K562 (cell line): Measurements from ENCODE around the gene MCCD1. TPM values are rescaled to one million over a fixed set of nuclear protein-coding genes. Genes with fewer than 3 reads are reported as not detected.

ENCODE experiments used
- ATAC-seq: fragments of 200-7000 bp; cut with Tn5 transposase; 3 replicates; pipeline ENCODE4 v1.9.1; 2020; ENCODE audit warnings: moderate library complexity
- BruUV-seq: library from RNA; stranded (reverse); fragments of 400-500 nt; replicated peaks from 2 replicates; lab custom pipeline; 2021; lab: Mats Ljungman, UMichigan
- CTCF ChIA-PET: fragments of 300-600 bp; formaldehyde crosslinking; extraction: SDS; loops from one replicate; lab custom pipeline; 2021; ENCODE audit warnings: low intra/inter-chr PET ratio; lab: Yijun Ruan, JAX
- POLR2A ChIA-PET: fragments of 300-600, 350-650 bp; sonication (Branson Sonifier 250); formaldehyde crosslinking; extraction: SDS; loops from one replicate; lab custom pipeline; 2021; ENCODE audit warnings: antibody characterized with exemption, inconsistent platforms; lab: Yijun Ruan, JAX
- DNase-seq, 4 experiments: peaks; one replicate each; pipeline versions ENCODE4 v3.0.0 to v3.0.0-alpha.2; 2011 to 2018; ENCODE audit warnings: low spot score in 3 of 4, mixed read lengths in 3 of 4; ENCODE audit errors: extremely low read depth in 1 of 4
- FAIRE-seq: peaks from 2 replicates; lab custom pipeline; 2011; peaks lifted over from hg19 to GRCh38; lab: Jason Lieb, UNC
- H2AFZ ChIP-seq: 2 replicates; pipeline ENCODE4 v1.6.0; 2011; ENCODE audit warnings: low read depth, low read length, control low read depth, inconsistent platforms
- H3K27ac ChIP-seq: fragments of 200-600 bp; 3 replicates; pipeline ENCODE4 v1.8.0; 2011; ENCODE audit warnings: low read depth, mild to moderate bottlenecking, control low read depth, inconsistent platforms, low read length, moderate library complexity, mixed read lengths; ENCODE audit errors: extremely low read depth
- H3K27me3 ChIP-seq, 2 experiments: fragments of 300-600 bp in 1 of 2; 2 replicates in 1 of 2; 3 replicates in 1 of 2; pipeline versions ENCODE4 v1.6.0 to v1.8.0; 2011; ENCODE audit warnings: inconsistent platforms in 2 of 2, low read length in 2 of 2, mild to moderate bottlenecking in 1 of 2, mixed read lengths in 1 of 2, moderate library complexity in 1 of 2; ENCODE audit not compliant: control insufficient read depth in 2 of 2, insufficient read depth in 2 of 2
- H3K36me3 ChIP-seq: fragments of 300-600 bp; 3 replicates; pipeline ENCODE4 v1.8.0; 2011; ENCODE audit warnings: mild to moderate bottlenecking, low read length, inconsistent platforms; ENCODE audit not compliant: control insufficient read depth, insufficient read depth
- H3K4me1 ChIP-seq, 2 experiments: fragments of 200-600 bp in 1 of 2; replicated peaks in 1 of 2; 2 replicates in 1 of 2; 3 replicates in 1 of 2; pipeline versions ENCODE4 v1.5.1 to v1.8.0; 2011; ENCODE audit warnings: inconsistent platforms in 2 of 2, low read length in 2 of 2, mild to moderate bottlenecking in 1 of 2, mixed read lengths in 1 of 2, moderate library complexity in 1 of 2; ENCODE audit not compliant: control insufficient read depth in 2 of 2, insufficient read depth in 2 of 2
- H3K4me2 ChIP-seq: 2 replicates; pipeline ENCODE4 v1.6.1; 2011; ENCODE audit warnings: low read length, control low read depth, inconsistent platforms, mixed read lengths; ENCODE audit not compliant: insufficient read depth
- H3K4me3 ChIP-seq: fragments of 200-600 bp; sonication (generic), shearing (Covaris generic); 2 replicates; pipeline ENCODE4 v1.5.1; 2016; ENCODE audit warnings: control low read depth, inconsistent platforms
- H3K79me2 ChIP-seq: fragments of 200-600 bp; 3 replicates; pipeline ENCODE4 v1.8.0; 2011; ENCODE audit warnings: low read length, inconsistent platforms; ENCODE audit not compliant: control insufficient read depth, insufficient read depth
- H3K9ac ChIP-seq, 2 experiments: 2 replicates each; pipeline versions ENCODE4 v1.6.0 to v1.6.1; 2011; ENCODE audit warnings: low read depth in 2 of 2, low read length in 2 of 2, control low read depth in 1 of 2, inconsistent platforms in 1 of 2, mild to moderate bottlenecking in 1 of 2, mixed read lengths in 1 of 2; ENCODE audit not compliant: insufficient read depth in 1 of 2
- H3K9me1 ChIP-seq: one replicate; pipeline ENCODE4 v1.6.0; 2011; ENCODE audit warnings: inconsistent platforms, mild to moderate bottlenecking, low read length, moderate library complexity; ENCODE audit not compliant: control insufficient read depth, insufficient read depth
- H3K9me3 ChIP-seq: replicated peaks from 2 replicates; pipeline ENCODE4 v1.5.1; 2011; ENCODE audit warnings: low read depth, low read length, inconsistent platforms; ENCODE audit not compliant: control insufficient read depth, insufficient read depth
- H4K20me1 ChIP-seq: replicated peaks from 2 replicates; pipeline ENCODE4 v1.6.1; 2011; ENCODE audit warnings: low read length, inconsistent platforms, mixed read lengths; ENCODE audit not compliant: control insufficient read depth, insufficient read depth
- CC2D1A ChIP-seq: fragments of 450-650 bp; IDR thresholded peaks from 2 replicates; pipeline ENCODE4 v1.6.1; 2017; ENCODE audit warnings: mild to moderate bottlenecking
- CREB1 ChIP-seq, 2 experiments: sonication (generic) in 1 of 2; formaldehyde crosslinking in 1 of 2; IDR thresholded peaks; 2 replicates each; pipeline versions ENCODE4 v1.6.1 to v1.8.0; 2012 to 2022; ENCODE audit warnings: inconsistent platforms in 1 of 2, mild to moderate bottlenecking in 1 of 2, missing genetic modification reagents in 1 of 2, moderate library complexity in 1 of 2
- DIDO1 ChIP-seq: fragments of 450-650 bp; IDR thresholded peaks from 2 replicates; pipeline ENCODE4 v1.6.1; 2016; ENCODE audit warnings: low read depth, missing biosample characterization, missing genetic modification characterization
- FOS ChIP-seq: IDR thresholded peaks from 3 replicates; pipeline ENCODE4 v1.6.1; 2011; ENCODE audit not compliant: insufficient read length; ENCODE audit errors: extremely low read depth
- GABPB2 ChIP-seq: fragments of 250-450 bp; sonication (Bioruptor Pico); conservative IDR thresholded peaks from 2 replicates; pipeline ENCODE4 v1.5.1; 2021; ENCODE audit warnings: mild to moderate bottlenecking
- SIN3A ChIP-seq, 2 experiments: fragments of 150-350 bp in 1 of 2; IDR thresholded peaks; 2 replicates each; pipeline ENCODE4 v1.6.1; 2011 to 2016; ENCODE audit warnings: borderline replicate concordance in 2 of 2, low read depth in 2 of 2, low read length in 2 of 2, mild to moderate bottlenecking in 2 of 2, moderate library complexity in 2 of 2; ENCODE audit not compliant: control insufficient read depth in 1 of 2
- SMARCE1 ChIP-seq: fragments of 450-650 bp; IDR thresholded peaks from 2 replicates; pipeline ENCODE4 v1.7.1; 2016; ENCODE audit warnings: mild to moderate bottlenecking
- TCF7L2 ChIP-seq: fragments of 150-350 bp; IDR thresholded peaks from 2 replicates; pipeline ENCODE4 v1.6.1; 2016; ENCODE audit warnings: low read depth, mild to moderate bottlenecking, low read length, moderate library complexity
- ZNF23 ChIP-seq: fragments of 250-450 bp; sonication (Bioruptor Pico); IDR thresholded peaks from 2 replicates; pipeline ENCODE4 v1.4.0; 2020; ENCODE audit warnings: mild to moderate bottlenecking
- ZNF431 ChIP-seq: sonication (generic); formaldehyde crosslinking; IDR thresholded peaks from 2 replicates; pipeline ENCODE4 v1.8.0; 2022; ENCODE audit warnings: mild to moderate bottlenecking, missing genetic modification reagents
- WGBS: fragments of 100-300 bp; shearing (Covaris generic); methylation state at CpG from one replicate; pipeline ENCODE4 v1.1.6; 2016; ENCODE audit warnings: low coverage, mixed read lengths; ENCODE audit not compliant: insufficient coverage; ENCODE audit errors: missing lambda C conversion rate; 5-methylcytosine and 5-hydroxymethylcytosine counted together
- in situ Hi-C: fragments of 300-500 bp; cut with MboI; formaldehyde crosslinking; loops from 4 replicates; pipeline ENCODE4 v1.15.0; 2018; ENCODE audit warnings: inconsistent platforms, mixed read lengths
- intact Hi-C: fragments of 100-400 bp; cut with micrococcal nuclease; formaldehyde crosslinking; loops from 2 replicates; pipeline ENCODE4 v1.14.2; 2022
- polyA plus RNA-seq, 8 experiments: library from polyadenylated mRNA; depleted of rRNA in 4 of 8; stranded (reverse) in 5 of 8; unstranded in 3 of 8; fragments of >200 nt; fragmentation: Nextera tagmentation in 2 of 8; fragmentation: Illumina TruSeq in 1 of 8; extraction: Ambion mirVana in 2 of 8; extraction: Trizol in 1 of 8; gene quantifications; 2 replicates each; pipeline versions ENCODE4 v1.2.1 to v1.2.3, GENCODE V29; 2011 to 2014; ENCODE audit warnings: inconsistent platforms in 1 of 8, missing spikeins in 1 of 8
- total RNA-seq, 7 experiments: library from RNA; depleted of rRNA in 6 of 7; stranded (reverse); fragments of >200 nt in 6 of 7; fragmentation: Illumina TruSeq in 2 of 7; extraction: Trizol in 2 of 7; gene quantifications; 2 replicates each; pipeline versions ENCODE4 v1.2.1 to v1.2.3, GENCODE V29; 2011 to 2021; ENCODE audit warnings: low replicate concordance in 1 of 7
- TF ChIP-seq, protein P1 (sequence below): fragments of 450-650 bp; formaldehyde crosslinking; IDR thresholded peaks from 2 replicates; pipeline ENCODE4 v1.4.0; 2020; ENCODE audit warnings: mild to moderate bottlenecking, mixed read lengths
- TF ChIP-seq, protein P2 (sequence below): sonication (generic); formaldehyde crosslinking; IDR thresholded peaks from 2 replicates; pipeline ENCODE4 v1.5.0; 2020; ENCODE audit warnings: missing genetic modification reagents
- TF ChIP-seq, protein P3 (sequence below), 2 experiments: IDR thresholded peaks in 1 of 2; conservative IDR thresholded peaks in 1 of 2; 2 replicates each; pipeline ENCODE4 v1.6.1; 2016; ENCODE audit warnings: low read depth in 2 of 2, mild to moderate bottlenecking in 1 of 2, missing compliant biosample characterization in 1 of 2, missing genetic modification characterization in 1 of 2, moderate library complexity in 1 of 2
- TF ChIP-seq, protein P4 (sequence below): fragments of 250-450 bp; sonication (Bioruptor Pico); IDR thresholded peaks from 2 replicates; pipeline ENCODE4 v1.8.0; 2022; ENCODE audit warnings: inconsistent platforms

Gene MCCD1
- total and polyA plus RNA-seq, 9 of the 15 experiments (the other 6 are each of a cell fraction or from before 2014, with no cell fraction given), result not detected

DNA sequence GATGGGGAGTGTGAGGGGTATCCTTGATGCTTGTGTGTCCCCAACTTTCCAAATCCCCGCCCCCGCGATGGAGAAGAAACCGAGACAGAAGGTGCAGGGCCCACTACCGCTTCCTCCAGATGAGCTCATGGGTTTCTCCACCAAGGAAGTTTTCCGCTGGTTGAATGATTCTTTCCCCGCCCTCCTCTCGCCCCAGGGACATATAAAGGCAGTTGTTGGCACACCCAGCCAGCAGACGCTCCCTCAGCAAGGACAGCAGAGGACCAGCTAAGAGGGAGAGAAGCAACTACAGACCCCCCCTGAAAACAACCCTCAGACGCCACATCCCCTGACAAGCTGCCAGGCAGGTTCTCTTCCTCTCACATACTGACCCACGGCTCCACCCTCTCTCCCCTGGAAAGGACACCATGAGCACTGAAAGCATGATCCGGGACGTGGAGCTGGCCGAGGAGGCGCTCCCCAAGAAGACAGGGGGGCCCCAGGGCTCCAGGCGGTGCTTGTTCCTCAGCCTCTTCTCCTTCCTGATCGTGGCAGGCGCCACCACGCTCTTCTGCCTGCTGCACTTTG, 46.7 kb downstream of the MCCD1 start, which contains the start of gene TNF:
TSS of gene TNF (plus strand) at position 231 of the 567 bp plus-strand sequence. CDS start at position 408, 177 bp downstream.
- ChIA-PET POLR2A (interaction anchor here (0.6 to 1.8 kb wide), 7 partner anchors 8 to 49 kb away, joined by 3 to 9 read pairs (median 3); partner anchors contain the start of genes ATP6V1G2 and DDX39B), CTCF (no interaction called here)
- no peaks in the 10 kb centered on the region for H3K9me3 ChIP-seq
- in situ Hi-C loops, result no loop called here
- FAIRE-seq (no peak), ATAC-seq (no peak), DNase-seq (no peak)
- no peaks in the 10 kb centered on the region for H3K9me1 ChIP-seq
- intact Hi-C loops, result no loop called here
- no peak within 1 kb of the TSS for H3K27ac ChIP-seq
- no TSS peak for BruUV-seq
- no peaks in the 10 kb centered on the region for H4K20me1 ChIP-seq
- H2AFZ ChIP-seq, result no peak within 1 kb of the TSS
- peak within 1 kb of the TSS in 1 of 2 experiments; percentile 19; a peak in 1 of 4 replicates for H3K9ac ChIP-seq
- WGBS, result 50% methylated on average over 19 of the region's 19 CpGs
- no peaks in the 10 kb centered on the region for H3K36me3 ChIP-seq
- no peaks in the 10 kb centered on the region for H3K79me2 ChIP-seq
- no peak within 1 kb of the TSS; the same call in 1 of the 2 replicates for H3K4me2 ChIP-seq
- H3K4me1 ChIP-seq, result peaks cover 0 to 20% of the 10 kb centered on the region in 2 experiments; a peak in 2 of 5 replicates
- H3K4me3 ChIP-seq, result no peak within 1 kb of the TSS
- no peaks in the 10 kb centered on the region for H3K27me3 ChIP-seq
- no peak for TF ChIP-seq FOS
- TF ChIP-seq ZNF431 (CRISPR knock-in tag), result no peak
- TF ChIP-seq, protein P1, sequence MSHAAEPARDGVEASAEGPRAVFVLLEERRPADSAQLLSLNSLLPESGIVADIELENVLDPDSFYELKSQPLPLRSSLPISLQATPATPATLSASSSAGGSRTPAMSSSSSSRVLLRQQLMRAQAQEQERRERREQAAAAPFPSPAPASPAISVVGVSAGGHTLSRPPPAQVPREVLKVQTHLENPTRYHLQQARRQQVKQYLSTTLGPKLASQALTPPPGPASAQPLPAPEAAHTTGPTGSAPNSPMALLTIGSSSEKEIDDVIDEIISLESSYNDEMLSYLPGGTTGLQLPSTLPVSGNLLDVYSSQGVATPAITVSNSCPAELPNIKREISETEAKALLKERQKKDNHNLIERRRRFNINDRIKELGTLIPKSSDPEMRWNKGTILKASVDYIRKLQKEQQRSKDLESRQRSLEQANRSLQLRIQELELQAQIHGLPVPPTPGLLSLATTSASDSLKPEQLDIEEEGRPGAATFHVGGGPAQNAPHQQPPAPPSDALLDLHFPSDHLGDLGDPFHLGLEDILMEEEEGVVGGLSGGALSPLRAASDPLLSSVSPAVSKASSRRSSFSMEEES (CRISPR knock-in tag), result no peak
- no peak for TF ChIP-seq ZNF23 (CRISPR knock-in tag)
- TF ChIP-seq, protein P2, sequence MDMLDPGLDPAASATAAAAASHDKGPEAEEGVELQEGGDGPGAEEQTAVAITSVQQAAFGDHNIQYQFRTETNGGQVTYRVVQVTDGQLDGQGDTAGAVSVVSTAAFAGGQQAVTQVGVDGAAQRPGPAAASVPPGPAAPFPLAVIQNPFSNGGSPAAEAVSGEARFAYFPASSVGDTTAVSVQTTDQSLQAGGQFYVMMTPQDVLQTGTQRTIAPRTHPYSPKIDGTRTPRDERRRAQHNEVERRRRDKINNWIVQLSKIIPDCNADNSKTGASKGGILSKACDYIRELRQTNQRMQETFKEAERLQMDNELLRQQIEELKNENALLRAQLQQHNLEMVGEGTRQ, result no peak
- no peak for TF ChIP-seq DIDO1 (tag)
- TF ChIP-seq, protein P3, sequence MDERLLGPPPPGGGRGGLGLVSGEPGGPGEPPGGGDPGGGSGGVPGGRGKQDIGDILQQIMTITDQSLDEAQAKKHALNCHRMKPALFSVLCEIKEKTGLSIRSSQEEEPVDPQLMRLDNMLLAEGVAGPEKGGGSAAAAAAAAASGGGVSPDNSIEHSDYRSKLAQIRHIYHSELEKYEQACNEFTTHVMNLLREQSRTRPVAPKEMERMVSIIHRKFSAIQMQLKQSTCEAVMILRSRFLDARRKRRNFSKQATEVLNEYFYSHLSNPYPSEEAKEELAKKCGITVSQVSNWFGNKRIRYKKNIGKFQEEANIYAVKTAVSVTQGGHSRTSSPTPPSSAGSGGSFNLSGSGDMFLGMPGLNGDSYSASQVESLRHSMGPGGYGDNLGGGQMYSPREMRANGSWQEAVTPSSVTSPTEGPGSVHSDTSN (CRISPR knock-in tag; IDR thresholded peaks at IDR 0.05; ENCODE audit: low read depth), result no peak
- TF ChIP-seq, protein P3 (tag; conservative IDR thresholded peaks at IDR 0.05; ENCODE audit: low read depth), result no peak
- TF ChIP-seq GABPB2, result no peak
- no peak for TF ChIP-seq CC2D1A
- TF ChIP-seq SMARCE1, result no peak
- TF ChIP-seq, protein P4, sequence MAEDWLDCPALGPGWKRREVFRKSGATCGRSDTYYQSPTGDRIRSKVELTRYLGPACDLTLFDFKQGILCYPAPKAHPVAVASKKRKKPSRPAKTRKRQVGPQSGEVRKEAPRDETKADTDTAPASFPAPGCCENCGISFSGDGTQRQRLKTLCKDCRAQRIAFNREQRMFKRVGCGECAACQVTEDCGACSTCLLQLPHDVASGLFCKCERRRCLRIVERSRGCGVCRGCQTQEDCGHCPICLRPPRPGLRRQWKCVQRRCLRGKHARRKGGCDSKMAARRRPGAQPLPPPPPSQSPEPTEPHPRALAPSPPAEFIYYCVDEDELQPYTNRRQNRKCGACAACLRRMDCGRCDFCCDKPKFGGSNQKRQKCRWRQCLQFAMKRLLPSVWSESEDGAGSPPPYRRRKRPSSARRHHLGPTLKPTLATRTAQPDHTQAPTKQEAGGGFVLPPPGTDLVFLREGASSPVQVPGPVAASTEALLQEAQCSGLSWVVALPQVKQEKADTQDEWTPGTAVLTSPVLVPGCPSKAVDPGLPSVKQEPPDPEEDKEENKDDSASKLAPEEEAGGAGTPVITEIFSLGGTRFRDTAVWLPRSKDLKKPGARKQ, result no peak
- TF ChIP-seq CREB1 (IDR thresholded peaks at IDR 0.05), result no peak
- no peak for TF ChIP-seq CREB1 (CRISPR knock-in tag; IDR thresholded peaks at IDR 0.05)
- TF ChIP-seq SIN3A (IDR thresholded peaks at IDR 0.05; ENCODE audit: borderline replicate concordance in 2 of 2, control insufficient read depth in 1 of 2, low read depth in 2 of 2, low read length in 2 of 2), result no peak
- TF ChIP-seq TCF7L2, result no peak
